Sciatic nerve (tissue), 2 donors: ENCODE results near the gene PAQR4. TPM values are rescaled to one million over a fixed set of nuclear protein-coding genes. Genes with fewer than 3 reads are reported as not detected.

Source experiments
- ATAC-seq: fragments of 200-7000 bp; cut with Tn5 transposase; one replicate; pipeline ENCODE4 v1.9.1; 2020; ENCODE audit warnings: mild to moderate bottlenecking, moderate library complexity
- DNase-seq: peaks from one replicate; pipeline ENCODE4 v3.0.0-alpha.2; 2020; ENCODE audit warnings: low spot score
- intact Hi-C: fragments of 100-400 bp; cut with DNase I; formaldehyde crosslinking; loops from one replicate; pipeline ENCODE4 v1.14.2; 2022
- total RNA-seq: library from RNA; stranded (reverse); fragmentation: NEBNext Ultra II Directional; extraction: Animal tissue kit (Norgen Biotek cat#: 25700); gene quantifications from one replicate; pipeline ENCODE4 v1.2.1, GENCODE V29; 2021
- donor health status: DM: no; HTN: no; CAD: no.
- donor health status: DM: no; HTN: no; CAD: no.

PAQR4 gene
- total RNA-seq, 1 donor from 2014 or later = 6.6 TPM

DNA sequence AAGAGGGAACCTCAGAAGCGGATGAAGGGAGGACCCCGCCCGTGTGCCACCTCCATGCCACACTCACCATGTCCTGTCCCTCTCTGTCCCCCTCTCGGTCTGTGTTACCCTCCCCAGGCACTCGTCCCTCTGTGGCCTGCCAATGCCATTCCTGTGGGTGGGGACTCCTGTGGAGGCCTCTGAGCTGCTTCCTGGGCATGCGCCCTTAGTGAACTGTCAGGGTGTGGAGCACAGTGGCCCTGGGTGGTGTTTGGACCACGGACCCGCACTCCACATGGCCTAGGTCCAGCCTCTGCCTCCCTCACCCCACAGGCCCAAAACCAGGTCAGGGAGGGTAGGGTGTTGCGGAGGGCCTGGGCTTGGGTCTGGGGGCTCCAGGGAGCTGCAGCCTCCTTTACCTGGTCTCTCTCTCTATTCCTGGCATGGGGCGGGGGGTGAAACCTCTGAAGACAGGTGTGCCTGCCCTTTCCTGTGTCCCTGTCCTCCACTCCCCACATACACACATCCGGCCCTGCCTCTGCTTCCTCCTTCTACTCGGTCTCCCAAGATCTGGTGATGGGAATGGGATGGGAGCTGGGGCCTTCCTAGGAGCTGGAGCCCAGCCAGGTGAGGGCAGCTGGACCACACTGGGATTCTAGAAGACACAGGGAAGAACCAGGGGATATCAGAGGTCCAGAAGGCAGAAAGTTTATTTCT is 22.6 kb downstream of the PAQR4 start:
- intact Hi-C loops = no loop called here
- ATAC-seq (peak; percentile 15), DNase-seq (no peak)

DNA sequence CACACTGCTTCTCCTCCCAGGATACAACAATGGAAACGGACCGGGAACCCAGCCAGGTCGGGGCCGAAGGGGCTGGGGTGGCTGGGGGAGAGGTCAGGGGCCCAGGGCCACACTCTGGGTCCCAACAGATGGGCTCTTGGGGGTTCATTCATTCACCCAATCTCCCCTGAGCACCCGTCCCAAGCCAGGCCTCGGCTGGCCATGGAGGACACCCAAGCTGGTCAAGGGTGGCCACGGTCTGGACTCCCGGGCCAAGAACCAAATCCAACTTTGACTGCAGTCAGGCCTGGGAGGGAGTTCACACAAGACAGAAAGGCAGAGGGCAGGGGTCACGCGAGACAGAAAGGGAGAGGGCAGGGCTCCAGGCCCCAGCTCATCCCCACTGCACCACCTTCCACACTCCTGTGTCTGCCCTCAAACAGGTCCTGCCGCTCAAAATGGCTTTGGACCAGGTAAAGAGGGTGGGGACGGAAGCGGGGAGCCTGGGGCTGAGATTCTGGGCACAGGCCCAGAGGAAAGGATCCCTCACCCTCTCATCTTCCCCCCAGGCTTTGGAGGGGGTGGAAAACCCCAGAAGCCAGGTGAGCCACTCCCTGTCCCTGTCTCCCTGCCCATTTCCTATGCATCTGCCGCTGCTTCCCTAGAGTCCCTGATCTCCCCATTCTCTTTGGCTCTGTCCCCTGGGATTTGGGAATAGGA is 23.4 kb downstream of the PAQR4 start:
- ATAC-seq (no peak), DNase-seq (no peak)
- intact Hi-C loops = no loop called here

DNA sequence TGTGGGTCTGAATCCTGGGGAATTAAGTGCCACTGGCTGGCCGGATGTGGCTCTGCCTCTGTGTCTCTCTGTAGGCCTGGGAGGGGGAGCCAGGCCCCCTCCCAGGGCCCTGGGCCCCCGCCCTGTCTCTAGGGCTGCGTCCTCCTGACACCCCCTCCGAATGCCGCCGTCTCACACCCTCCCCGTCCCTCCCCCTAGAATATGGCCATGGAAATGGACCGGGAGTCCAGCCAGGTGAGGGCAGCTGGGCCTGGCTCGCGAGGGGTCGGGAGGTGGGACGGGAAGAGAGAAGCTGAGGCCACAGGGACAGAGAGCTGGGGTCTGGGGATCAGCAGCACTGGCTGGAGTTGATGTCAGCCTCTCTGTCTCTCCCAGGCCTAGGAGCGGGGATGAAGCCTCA is 27.1 kb downstream of the PAQR4 start:
- DNase-seq (no peak), ATAC-seq (no peak)
- intact Hi-C loops = no loop called here

DNA sequence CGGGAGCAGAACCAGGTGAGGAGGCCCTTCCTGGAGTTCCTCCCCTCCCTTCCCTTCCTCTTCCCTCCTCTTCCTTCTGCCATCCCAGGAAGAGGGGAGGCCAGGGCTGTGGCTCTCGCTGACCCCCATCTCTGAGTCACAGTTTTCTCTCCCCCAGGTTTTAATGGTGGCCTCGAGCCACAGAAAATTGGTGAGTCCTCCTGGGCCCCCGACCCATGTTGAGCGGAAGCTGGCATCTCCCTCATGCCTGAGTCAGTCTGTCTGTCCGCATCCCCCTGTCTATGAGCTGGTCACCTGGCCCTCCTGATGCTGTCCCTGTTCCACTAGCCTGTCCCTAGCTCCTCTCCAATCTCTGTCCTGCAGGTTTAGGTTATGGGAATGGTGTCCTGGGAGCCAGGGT is 30.8 kb downstream of the PAQR4 start:
- ATAC-seq = no peak
- intact Hi-C loops = no loop called here
- no peak for DNase-seq

DNA sequence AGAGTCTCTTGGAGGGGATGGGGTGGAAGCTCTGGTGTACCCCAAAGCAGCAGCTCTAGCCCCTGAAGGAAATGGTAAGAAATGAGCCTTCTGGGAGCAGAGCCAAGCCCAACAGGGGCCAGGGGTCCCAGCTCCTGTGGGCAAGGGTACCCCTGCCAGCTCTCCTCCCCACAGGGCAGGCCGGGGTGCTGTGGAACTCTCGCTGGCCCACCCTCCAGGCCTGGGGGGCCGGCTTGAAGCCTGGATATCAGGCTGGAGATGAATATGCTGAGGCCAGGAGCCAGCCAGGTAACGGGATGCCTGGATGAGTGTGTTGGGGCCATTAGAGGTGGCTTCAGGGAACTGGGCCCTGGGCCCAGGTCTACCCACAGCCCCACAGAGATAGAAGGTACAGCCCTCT is 31.4 kb downstream of the PAQR4 start:
- ATAC-seq (no peak), DNase-seq (no peak)
- intact Hi-C loops = no loop called here

DNA sequence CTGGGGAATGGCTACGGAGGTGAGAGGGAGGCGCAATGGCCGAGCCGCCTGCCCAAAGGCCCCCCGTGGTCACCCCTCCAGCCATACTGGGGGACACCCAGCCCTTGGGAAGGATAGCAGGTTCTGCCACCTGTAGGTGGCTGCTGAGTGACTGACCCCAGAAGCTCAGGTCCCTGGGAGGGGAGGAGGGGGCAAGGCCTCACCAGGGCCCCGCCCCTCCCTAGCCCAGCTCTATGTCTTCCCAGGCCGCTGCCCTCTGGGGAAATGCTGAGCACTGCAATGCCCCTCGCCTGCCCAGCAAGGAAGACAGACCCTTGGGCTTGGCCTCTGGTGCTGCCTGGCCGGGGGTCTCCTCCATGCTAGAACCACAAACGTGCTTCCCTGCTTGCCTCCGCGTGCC is 32.2 kb downstream of the PAQR4 start:
- intact Hi-C loops = no loop called here
- DNase-seq = no peak

DNA sequence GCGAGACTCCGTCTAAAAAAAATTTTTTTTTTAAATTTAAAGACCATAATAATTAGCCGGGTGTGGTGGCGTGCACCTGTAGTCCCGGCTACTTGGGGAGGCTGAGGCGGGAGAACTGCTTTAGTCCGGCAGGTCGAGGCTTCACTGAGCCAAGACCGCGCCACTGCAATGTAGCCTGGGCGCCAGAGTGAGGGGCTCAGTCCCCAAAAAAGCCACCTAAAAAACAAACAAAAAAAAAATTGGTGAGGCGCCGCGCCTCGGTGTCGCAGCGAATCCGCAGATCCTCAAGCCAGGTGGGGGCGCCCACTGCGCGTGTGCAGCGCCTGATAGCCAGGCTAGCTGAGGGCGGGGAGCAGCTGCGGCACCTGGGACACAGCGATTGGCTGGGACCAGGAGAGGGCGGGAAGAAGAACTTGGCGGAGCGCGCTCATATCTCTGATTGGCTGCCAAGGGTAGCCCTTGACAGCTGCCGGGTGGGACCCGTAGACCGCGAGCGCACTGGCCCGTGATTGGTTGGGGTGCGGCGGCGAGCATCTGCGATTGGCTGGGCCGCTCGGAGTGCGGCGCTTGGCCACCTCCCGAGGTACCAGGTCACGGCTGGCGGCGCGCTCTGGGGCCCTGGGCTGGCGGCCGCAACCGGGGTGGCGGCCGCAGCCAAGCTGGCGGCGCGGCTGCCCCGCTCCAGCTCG is 34.6 kb downstream of the PAQR4 start:
- DNase-seq (peak; percentile 95), ATAC-seq (peak; percentile 98)
- intact Hi-C loops = no loop called here

More for the DNA sequence above, 32.2 kb downstream of the PAQR4 start:
- ATAC-seq = no peak

DNA sequence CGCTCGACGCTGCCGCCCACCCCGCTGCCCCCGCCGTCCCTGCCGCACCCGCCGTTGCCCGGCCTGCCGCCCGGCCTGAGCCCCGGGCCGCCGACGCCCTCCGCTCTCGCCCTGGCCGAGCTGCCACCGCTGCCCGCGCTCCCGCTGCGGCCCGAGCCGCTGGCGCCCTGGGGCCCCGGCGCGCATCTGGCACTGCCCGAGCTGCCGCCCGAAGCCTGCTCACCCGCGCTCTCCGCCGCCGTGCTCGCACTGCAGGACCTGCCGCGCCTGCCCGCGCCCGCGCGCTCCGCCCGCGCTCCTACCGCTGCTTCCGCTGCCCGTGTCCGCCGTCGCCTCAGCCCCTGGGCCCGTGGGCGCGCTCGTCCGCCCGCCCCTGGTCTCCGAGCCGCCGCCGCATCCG is 35.2 kb downstream of the PAQR4 start:
- DNase-seq (no peak), ATAC-seq (no peak)
- intact Hi-C loops = no loop called here

DNA sequence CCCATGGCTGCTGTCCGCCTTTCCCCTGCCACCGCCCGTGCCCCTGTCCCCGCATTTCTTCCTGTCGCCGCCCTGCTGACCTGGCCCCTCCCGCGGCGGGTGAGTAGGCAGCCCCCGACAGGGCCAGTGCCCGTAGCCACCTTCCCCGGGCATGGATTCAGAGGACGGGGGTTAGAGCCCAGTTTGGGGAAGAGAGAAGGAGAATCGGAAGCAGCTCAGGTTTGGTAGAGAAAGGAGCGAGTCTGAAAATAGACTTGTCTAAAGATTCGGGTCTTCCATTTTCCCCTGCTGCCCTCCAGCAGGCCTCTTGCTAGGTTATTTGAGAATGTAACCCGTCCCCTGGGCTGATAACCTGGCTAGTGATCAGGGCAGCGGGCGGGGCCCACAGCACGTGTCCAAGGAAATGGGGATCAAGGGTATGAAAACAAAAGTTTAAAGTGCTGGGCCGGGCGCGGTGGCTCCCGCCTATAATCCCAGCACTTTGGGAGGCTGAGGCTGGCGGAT is 35.7 kb downstream of the PAQR4 start:
- no peak for DNase-seq
- intact Hi-C loops = no loop called here
- ATAC-seq = no peak

DNA sequence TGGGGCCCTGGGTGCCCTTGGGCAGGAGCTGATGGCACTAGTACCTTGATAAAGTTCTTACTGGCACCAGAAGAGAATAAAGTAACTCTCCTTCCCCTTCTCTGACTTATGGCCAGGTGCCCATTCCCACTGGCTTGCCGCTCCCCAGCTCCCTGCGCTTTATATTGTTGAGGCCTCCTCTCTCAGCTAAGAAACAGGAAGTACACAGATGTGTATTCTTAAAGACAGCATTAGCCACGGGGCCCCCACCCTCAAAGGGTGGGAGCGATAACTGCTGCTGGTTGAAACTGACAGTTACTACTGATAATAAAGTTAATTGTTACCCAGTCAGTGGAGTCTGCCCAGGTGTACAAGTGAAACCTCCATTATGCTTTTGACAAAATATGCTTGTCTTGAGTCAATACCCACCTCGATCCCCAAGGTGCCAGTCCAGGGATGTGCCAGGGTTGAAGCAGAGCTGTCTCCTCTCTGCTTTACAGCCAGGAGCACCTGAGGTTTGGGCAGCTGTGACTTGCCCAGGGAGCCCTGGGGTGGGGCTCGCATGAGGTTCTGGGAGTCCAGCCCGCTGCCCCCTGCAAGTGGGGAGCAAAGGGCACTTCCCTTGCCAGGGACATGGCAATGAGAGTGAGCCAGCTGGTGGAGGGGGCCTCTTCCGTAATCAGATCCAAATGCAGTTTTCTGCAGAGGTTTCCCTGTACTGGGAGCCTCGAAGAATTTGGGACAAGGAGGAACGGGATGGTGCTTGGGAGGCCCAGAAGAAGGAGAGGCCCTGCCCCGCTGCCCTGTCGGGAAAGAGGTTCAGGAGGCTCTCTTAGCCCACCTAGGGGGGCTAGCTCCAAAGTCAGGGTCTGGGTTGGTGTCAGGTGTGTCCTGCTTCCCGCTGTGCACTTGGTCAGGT is 38.2 kb downstream of the PAQR4 start:
- ATAC-seq (no peak), DNase-seq (no peak)
- intact Hi-C loops = no loop called here

DNA sequence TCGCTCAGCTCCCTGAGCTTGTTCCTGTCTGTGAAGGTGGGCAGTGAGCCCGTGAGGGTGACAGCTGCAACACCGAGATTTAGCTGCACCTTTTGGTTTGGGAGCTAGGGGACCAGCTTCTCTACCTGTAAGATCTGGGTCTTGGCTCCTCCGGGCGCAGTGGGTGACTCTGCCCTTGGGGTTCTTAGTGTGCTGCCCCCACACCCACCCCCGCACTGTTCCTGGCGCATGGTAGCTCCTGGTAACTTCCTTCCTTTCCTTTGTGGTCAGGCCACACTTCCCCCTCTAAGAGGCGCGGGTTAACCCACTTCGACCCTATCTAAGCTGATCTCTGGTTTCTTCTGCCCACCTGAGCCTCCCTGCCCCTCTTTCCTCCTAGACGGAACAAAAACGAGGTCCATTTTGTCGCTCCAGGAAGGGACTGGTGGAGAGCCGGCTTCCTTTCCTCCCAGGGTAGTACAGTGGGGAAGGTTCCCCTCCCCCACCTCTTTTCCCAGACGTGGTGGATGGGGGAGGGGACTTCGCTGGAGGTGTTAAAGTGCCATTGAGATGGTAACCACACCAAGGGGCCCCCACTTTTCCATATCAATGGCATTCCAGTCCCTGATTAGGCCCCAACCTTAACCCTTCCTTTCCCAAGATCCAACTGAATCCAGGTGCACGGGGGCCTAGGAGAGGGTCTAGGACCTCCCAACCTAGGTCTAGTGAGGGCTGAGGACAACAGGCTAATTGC is 39.0 kb downstream of the PAQR4 start:
- intact Hi-C loops = no loop called here
- ATAC-seq (no peak), DNase-seq (no peak)

DNA sequence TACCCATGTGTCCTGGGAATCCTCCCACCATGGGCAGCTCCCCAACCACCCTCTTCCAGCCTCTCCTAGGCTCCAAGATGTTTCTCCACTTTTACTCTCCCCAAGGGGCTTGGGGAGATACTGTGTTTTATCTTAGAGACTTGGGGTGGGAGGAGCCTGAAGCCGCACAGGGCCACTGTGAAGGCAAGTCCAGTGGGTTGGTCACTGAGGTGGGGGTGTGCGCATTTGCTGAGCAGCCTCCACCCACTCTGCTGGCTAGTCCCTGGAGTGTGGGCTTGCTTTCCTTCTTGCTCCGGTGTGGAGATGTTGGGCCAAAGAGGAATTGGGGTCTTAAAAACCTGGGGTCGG is 39.5 kb downstream of the PAQR4 start:
- ATAC-seq = no peak
- intact Hi-C loops = no loop called here
- no peak for DNase-seq

DNA sequence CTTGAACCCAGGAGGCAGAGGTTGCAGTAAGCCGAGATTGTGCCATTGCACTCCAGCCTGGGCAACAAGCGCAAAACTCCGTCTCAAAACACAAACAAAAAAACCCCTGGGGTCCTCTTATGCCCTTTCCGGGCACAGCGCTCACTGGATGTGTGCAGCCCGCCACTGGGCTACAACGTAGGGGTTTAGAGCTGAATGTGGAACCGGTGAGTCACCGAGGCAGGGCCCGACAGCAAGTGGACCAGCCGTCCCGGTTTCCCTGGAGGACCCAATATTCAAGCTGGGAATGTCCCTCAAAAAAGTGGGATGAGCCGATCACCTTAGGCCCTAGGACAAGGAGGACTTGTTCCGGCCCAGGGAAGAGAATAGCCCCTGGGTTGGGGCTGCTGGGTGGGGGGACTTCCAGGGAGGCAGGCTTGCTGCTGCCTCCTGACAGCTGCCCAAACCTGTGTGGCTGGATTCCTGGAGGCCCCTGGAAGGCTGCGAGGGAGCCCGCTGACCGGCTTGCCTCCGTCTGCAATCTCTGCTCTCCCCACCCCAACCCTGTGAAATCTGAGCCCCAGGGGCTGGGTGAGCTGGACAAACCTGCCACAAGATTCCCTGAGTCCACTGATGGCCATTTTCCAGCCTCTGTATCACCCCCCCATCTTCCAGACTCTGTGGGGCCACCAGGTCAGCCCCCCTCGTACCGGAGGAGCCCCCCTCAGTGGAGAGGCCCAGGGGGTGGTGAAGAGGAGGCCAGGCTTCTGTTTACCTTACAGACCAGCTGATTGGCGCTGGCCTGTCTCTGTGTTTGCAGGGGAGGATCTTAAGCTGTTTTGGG is 40.6 kb downstream of the PAQR4 start:
- no peak for DNase-seq
- no peak for ATAC-seq
- intact Hi-C loops = no loop called here

DNA sequence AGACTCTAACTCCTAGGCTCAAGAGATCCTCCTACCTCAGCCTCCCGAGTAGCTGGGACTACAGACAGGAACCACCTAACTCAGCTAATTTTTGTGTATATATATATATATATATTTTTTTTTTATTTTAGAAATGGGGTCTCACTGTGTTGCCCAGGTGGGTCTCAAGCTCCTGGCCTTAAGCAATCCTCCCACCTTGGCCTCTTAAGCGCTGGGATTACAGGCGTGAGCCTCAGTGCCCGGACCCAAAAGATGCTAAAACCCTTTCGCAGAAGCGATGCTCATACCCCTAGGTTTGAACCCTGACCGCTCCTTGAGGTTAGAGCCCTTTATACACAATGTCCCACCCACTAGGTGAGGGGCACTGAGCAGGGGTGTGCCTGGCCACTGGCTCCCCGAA is 41.4 kb downstream of the PAQR4 start:
- DNase-seq (no peak), ATAC-seq (no peak)
- intact Hi-C loops = no loop called here

DNA sequence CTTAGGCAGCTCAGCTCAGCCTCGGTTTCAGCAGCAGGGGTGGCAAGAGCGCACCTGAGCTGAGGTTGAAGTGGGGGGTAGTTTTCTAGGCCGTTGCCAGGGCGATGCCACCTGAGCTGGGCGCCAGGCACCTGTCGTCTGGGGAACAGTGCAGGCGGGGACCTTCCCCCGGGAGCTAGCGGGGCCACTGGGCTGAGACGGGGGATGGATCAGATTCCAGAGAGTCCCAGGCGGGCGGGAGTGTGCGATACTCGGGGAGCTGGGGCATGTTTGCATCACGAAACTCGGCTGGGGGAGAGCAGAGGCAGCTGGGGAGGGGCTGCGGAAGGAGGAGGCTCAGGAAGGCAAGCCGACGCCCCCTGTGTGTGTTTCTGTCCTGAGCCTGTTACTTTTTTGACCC is 43.1 kb downstream of the PAQR4 start:
- ATAC-seq (no peak), DNase-seq (no peak)
- intact Hi-C loops = no loop called here

DNA sequence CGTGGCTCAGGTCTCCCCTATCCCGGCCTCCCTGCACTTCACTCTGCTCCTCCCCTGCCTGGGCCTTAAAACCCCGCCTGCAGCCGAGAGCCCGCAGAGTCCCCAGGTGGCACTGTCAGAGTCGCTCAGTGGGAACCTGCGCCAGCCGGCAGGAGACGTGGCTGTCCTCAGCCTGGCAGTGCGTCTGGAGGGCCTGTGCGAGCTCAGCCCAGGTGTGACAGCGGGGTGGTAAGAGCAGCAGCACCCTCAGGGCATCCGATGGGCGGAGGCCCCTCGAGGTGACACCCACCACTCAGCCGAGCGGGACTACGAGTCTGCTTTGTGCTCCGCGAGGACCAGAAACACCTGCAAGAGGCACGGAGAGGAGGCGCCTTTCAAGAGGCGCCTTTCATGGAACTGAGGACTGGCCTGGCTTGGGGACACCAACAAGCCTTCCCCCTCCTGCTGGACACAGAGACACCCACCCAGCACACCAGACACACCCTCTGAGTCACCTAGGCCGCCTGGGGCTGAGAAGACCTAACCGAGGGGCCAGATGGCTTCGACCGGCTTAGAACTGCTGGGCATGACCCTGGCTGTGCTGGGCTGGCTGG is 43.8 kb downstream of the PAQR4 start, which contains the start of gene CLDN9:
TSS of gene CLDN9 (plus strand) at position 96 of the 593 bp plus-strand sequence. CDS start at position 536, 440 bp downstream.
- intact Hi-C loops = no loop called here
- DNase-seq = no peak
- no peak for ATAC-seq

DNA sequence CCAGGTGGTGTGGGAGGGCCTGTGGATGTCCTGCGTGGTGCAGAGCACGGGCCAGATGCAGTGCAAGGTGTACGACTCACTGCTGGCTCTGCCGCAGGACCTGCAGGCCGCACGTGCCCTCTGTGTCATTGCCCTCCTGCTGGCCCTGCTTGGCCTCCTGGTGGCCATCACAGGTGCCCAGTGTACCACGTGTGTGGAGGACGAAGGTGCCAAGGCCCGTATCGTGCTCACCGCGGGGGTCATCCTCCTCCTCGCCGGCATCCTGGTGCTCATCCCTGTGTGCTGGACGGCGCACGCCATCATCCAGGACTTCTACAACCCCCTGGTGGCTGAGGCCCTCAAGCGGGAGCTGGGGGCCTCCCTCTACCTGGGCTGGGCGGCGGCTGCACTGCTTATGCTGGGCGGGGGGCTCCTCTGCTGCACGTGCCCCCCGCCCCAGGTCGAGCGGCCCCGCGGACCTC is 44.4 kb downstream of the PAQR4 start:
- no peak for ATAC-seq
- no peak for DNase-seq
- intact Hi-C loops = no loop called here
